Muscle of arm (tissue), 14 donors: ENCODE measurements around the gene HEATR3. TPM values are rescaled to one million over a fixed set of nuclear protein-coding genes. Genes with fewer than 3 reads are reported as not detected.

ENCODE experiments used
- DNase-seq: peaks from one replicate; pipeline ENCODE4 v3.0.0-alpha.2; 2013
- long read RNA-seq, 11 donors: transcript quantifications; one replicate each; lab custom pipeline, GENCODE V29; 2026
- polyA plus RNA-seq, 12 donors: library from polyadenylated mRNA; unstranded; fragments of 120-200 nt; gene quantifications; one replicate each; pipeline ENCODE4 v1.2.1, GENCODE V29; 2013; ENCODE audit not compliant: insufficient read length in 12 of 12

Gene HEATR3
- 10 to 100 TPM in 11 of 12 donors, not detected in 1; 13.6 to 45.5 (median 17.6) TPM for polyA plus RNA-seq
- long read RNA-seq, donor 1, partial matches to known transcripts: 0 of 1 reads
- long read RNA-seq, donor 1, other reads (novel, unspliced or antisense): 0 of 1 reads
- long read RNA-seq, donor 2, partial matches to known transcripts: 0 of 2 reads
- long read RNA-seq, donor 2, other reads (novel, unspliced or antisense): 0 of 2 reads
- long read RNA-seq, donor 3: 0 reads
- long read RNA-seq, donor 4: 0 reads
- long read RNA-seq, donor 5, partial matches to known transcripts: 0 of 3 reads
- long read RNA-seq, donor 5, other reads (novel, unspliced or antisense): 0 of 3 reads
- long read RNA-seq, donor 6: 0 reads
- long read RNA-seq, donor 7: 0 reads
- long read RNA-seq, donor 8, partial matches to known transcripts: 0 of 1 reads
- long read RNA-seq, donor 8, other reads (novel, unspliced or antisense): 0 of 1 reads
- long read RNA-seq, donor 9, partial matches to known transcripts: 7 of 8 reads
- long read RNA-seq, donor 9, other reads (novel, unspliced or antisense): 0 of 8 reads
- long read RNA-seq, donor 10: 0 reads
- long read RNA-seq, donor 11, partial matches to known transcripts: 6 of 6 reads
- long read RNA-seq, donor 11, other reads (novel, unspliced or antisense): 0 of 6 reads

- peak; percentile 94 for DNase-seq
Observed at GRCh38 chr16:50065624-50066481, at the start of gene HEATR3. HEATR3 (plus strand) TSS chr16:50065970; CDS start chr16:50066132, 162 bp downstream.

DNA sequence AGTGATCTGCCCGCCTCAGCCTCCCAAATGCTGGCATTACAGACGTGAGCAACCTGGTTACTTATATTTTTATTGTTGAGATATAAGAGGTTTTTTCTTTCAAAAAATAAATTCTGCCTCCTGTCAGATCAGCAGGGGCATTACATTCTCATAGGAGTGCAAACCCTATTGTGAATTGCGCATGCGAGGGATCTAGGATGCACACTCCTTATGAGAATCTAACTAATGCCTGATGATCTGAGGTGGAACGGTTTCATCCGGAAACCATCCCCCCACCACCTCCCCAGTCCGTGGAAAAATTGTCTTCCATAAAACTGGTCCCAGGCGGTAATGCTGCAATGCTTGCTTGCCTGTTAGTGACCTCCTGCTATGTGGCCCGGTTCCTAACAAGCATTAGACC is 48.2 kb upstream of the HEATR3 start:
- no peak for DNase-seq

GRCh38 chr16:50021544-50021943 is 44.2 kb upstream of the HEATR3 start:
- DNase-seq: no peak

GRCh38 chr16:50023641-50024040 is 42.1 kb upstream of the HEATR3 start:
- no peak for DNase-seq

DNA sequence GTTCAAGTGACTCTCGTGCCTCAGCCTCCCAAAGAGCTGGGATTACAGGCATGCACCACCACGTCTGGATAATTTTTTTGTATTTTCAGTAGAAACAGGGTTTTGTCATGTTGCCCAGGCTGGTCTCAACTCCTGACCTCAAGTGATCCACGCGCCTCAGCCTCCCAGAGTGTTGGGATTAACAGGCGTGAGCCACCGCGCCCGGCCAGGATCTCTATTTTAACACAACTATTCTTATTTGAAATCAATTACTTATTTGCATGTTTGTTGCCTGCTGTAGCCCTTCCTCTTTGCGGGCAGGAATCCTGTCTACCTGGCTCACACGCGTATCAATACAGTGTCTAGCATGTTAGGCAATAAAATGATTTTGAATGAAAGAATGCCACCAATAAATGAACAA is 41.6 kb upstream of the HEATR3 start:
- no peak for DNase-seq

DNA sequence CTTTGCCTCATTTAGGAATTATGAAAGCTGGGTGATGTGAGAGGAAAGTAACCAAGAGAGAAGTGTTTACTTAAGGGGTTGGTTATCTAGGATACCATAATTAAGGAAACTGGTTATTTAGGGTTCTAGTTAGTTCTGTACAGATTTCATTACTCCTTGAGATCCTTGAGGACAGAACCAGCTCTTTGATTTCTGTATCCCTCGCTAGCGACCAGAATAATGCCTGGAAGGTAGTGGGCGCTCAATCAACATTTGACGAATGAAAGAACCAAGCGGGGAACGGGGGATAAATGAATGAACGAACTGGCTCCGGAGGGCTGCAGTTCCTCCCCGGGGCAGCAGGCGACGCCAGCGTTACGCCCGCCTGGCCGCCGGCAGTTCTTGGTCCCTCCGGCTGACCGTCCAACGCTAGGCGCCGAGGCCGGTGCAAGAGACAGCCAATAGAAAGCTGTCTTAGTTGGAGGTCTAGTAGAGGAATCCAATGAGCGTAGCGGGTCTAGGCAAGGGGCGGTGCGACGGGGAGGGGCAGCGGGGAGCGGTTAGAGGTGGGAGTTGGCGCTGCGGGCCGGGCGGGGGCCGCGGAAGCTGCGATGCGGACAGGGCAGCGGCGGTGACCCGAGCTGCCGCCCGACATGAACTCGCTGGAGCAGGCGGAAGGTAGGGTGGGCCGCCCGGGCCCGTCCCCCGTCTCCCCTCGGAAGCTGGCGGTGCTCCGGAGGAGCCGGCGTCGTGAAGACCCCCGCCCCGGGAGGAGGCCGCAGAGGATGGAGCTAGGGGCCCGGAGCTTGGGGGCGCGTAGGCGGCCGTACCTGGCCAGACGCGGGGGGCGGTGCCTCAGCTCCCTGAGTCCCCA is 40.9 kb upstream of the HEATR3 start, which contains the start of gene CNEP1R1:
Gene CNEP1R1 (plus strand): TSS at position 542 of the 853 bp plus-strand sequence. CDS start 91 bp downstream, at position 633.
- peak; percentile 99 for DNase-seq

DNA sequence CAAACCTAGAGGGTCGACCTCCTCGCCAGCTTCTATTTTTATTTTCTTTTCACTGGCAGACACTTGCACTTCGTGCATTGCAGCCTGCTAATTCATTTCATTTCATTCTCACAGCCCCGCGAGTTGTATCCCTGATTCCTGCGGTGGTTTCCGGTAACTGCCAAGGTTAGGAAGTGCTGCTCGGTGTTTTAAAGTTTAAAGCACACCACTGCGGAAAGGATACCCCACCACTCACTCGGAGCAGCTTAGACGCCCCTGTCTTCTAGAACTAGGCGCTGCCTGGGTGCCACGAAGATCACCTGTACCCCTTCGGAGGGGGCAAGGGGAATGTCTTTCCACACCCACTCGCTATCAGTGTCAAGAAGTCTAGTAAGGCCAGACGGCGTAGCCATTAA is 40.2 kb upstream of the HEATR3 start:
- DNase-seq: peak; percentile 7

DNA sequence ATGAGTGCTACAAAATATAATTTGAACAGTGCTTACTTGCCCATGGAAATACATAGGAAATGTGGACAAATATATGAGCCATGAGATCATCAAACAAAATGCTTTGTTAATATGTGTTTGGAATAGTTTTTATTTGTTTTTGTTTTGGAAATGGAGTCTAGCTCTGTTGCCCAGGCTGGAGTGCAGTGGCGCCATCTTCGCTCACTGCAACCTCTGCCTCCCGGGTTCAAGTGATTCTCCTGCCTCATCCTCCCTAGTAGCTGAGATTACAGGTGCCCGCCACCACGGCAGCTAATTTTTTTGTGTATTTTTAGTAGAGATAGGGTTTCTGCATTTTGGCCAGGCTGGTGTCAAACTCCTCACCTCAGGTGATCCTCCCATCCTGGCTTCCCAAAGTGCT is 37.9 kb upstream of the HEATR3 start:
- no peak for DNase-seq

DNA sequence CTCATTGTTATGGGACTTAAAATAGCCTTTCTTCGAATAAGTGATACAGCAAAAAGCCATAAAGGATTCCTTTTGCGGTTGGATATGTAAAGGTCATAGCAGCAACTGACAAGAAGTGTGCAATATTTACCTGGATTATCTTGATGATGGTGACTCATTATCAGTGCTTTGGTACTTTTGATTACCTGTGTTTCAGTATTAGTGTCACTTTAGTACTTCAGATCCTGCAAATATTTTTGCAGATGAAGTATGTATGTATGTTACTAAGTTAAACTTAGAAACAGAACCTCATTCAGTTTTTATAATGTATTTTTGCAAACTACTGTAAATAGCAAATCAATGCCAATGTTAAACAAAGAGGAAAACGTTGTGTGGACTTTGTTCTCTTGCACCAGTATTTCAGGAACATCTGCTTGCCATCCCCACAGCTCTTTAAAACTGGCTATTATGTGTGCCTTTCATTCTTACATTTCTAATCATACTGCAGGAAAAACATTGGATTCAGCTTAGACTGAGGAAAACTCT is 30.2 kb upstream of the HEATR3 start:
- no peak for DNase-seq

DNA sequence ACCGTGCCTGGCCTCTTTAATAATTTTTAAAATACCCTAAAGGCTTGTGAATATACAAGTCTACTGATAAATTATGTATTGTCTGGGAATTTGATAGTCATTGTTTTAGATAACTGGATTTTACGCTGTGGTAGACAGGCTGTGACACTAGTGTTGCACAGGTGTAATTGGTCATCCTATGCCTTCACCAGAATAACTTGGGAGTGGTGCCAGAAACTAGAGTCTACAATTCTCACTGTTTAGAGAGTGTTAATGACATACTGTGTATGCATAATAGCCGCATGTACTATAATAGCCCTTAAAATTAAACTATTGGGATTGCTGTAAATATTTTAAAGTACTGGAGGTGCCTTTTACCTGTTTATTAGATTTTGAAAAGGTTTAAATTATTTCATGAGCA is 29.3 kb upstream of the HEATR3 start:
- DNase-seq: no peak

GRCh38 chr16:50037662-50038220 is 28.0 kb upstream of the HEATR3 start:
- no peak for DNase-seq

- no peak for DNase-seq
Observed at GRCh38 chr16:50038286-50038685, 27.5 kb upstream of the HEATR3 start.

DNA sequence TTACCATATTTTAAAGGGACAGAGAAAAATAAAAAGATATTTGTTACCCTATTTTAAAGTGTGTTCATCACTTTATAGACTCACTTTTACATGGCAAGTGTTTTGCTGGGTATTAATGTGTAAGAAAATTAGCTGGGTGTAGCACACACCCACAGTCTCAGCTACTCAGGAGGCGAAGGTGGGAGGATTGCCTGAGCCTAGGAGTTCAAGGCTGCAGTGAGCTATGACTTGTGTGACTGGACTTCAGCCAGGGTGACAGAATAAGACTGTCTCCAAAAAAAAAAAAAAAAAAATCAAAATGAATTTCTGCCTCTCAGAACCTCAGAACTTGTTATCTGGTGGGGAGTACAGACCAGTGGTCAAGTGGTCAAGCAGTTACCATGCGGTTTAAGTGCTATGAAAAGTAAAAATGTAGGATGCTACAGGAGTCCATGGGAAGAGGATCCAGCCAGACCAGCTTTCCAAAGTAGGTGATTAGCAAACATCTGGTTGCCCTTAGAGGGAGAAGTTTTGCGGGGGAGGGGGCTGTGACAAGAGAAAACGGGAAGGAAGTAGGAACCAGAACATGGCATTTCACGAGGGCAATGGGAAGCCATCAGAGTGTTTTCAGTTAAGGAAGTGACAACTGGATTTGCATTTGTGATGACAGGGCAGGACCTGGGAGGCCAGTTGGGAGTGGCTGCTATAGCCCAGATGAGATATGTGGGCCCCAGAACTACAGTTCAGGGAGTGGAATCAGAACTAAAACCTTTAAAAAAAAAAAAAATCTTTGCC is 26.8 kb upstream of the HEATR3 start:
- peak; percentile 18 for DNase-seq

GRCh38 chr16:50040018-50040417 is 25.8 kb upstream of the HEATR3 start:
- DNase-seq: no peak

DNA sequence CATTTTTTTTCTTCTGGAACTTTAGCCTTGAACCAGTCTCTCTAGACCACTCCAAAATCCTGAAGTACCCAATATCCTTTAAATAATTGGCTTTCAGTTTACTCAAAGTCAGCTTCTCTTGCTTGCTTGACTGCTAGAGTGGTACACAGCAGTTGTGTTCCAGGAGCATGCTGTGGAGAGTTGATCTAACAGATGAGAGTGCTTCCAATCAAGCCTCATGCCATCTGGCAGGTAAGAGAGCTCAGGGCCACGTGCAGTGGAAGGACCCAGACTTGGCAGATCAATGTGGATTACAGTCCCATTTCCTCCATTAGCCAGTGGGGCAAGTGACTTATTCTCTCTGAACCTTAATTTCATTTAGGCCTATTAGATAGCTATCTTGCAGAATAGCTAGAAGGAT is 25.1 kb upstream of the HEATR3 start:
- no peak for DNase-seq

DNA sequence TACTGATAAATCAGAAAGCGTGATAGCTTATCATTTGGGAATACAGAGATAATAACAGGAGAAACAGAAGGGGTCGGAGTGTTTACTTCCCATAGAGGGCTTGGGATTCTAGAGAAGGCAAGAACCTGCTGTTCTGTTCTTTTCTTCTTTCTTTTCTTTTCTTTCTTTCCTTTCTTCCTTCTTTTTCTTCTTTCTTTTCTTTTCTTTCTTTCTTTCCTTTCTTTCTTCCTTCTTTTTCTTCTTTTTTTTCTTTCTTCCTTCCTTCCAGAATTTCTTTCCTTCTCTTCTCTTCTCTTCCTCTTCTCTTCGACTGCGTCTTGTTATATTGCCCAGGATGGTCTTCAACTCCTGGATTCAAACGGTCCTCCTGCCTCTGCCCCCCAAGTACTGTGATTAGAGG is 22.4 kb upstream of the HEATR3 start:
- no peak for DNase-seq

DNA sequence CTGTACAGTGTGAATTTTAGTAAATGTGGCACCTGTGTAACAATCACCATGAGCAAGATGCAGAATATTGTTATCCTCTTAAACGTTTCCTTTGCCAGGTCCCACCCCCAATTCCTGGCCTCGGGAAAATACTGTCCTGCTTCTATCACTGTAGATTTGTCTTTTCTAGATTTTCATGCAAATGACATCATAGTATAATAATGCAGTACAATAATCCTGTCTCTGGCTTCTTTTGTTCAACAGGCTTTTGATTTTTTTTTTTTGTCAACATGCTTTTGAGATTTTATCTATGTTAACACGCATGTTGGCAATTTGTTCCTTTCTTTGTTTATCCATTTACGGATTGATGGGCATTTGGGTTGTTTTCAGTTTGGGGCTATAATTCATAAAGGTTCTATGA is 20.4 kb upstream of the HEATR3 start:
- DNase-seq: no peak

DNA sequence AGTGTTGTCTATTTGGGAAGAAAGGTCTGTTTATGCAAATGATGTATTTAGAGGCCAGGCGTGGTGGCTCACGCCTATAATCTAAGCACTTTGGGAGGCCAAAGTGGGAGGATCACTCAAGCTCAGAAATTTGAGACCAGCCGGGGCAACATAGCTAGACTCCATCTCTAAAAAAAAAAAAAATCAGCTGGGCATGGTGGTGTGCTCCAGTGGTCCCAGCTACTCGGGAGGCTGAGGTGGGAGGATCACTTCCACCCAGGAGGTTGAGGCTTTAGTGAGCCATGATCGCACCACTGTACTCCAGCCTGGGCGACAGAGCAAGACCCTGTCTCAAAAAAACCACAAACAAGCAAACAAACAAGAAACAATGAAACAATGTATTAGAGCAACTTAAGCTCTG is 18.9 kb upstream of the HEATR3 start:
- no peak for DNase-seq

GRCh38 chr16:50047864-50048263 is 17.9 kb upstream of the HEATR3 start:
- DNase-seq: no peak

DNA sequence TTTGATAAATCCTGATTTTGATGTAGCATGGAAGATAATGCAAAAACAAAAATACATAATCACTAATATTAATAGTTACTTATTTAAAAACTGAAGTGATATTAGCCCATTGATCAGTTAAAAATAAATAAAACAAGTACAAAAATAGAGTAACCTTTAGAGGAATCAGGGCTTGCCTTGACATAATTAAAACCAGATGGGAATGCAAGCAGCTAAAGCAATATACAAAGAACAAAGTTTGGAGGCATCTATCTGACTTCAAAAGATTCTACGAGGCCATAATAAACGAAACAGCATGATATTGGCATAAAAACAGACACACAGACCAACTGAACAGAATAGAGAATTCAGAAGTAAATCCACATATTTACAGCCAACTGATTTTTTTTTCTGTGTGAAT is 15.0 kb upstream of the HEATR3 start:
- no peak for DNase-seq
